Measurements from ENCODE around the gene FREM1. TPM values are rescaled to one million over a fixed set of nuclear protein-coding genes. Genes with fewer than 3 reads are reported as not detected.

FREM1 gene
- polyA plus RNA-seq, 1 donor from 2014 or later, result 2.3 TPM

- TF ChIP-seq POLR2AphosphoS5 (IDR thresholded peaks at IDR 0.05) (no peak), RAD21 (conservative IDR thresholded peaks at IDR 0.05) (no peak), CTCF (IDR thresholded peaks at IDR 0.05; ENCODE audit: poor library complexity, severe bottlenecking) (no peak), EZH2 (IDR thresholded peaks at IDR 0.05; ENCODE audit: borderline replicate concordance, insufficient read depth, low read length, poor library complexity, severe bottlenecking) (no peak), EP300 (conservative IDR thresholded peaks at IDR 0.05; ENCODE audit: poor library complexity, severe bottlenecking) (no peak)
- H3K79me2 ChIP-seq (replicated peaks; ENCODE audit: insufficient read depth, low read length), result no peaks in the 10 kb centered on the region
- no peaks in the 10 kb centered on the region for H4K20me1 ChIP-seq (ENCODE audit: insufficient read depth)
- H3K9ac ChIP-seq (ENCODE audit: low read length), result no peak overlapping the region
- no peaks in the 10 kb centered on the region for H3K36me3 ChIP-seq (ENCODE audit: insufficient read depth, low read length)
- no peak overlapping the region for H3K4me3 ChIP-seq (ENCODE audit: low read length)
- no peaks in the 10 kb centered on the region for H3K9me3 ChIP-seq (ENCODE audit: low read length)
- H3K27me3 ChIP-seq (ENCODE audit: insufficient read depth, low read depth, low read length), result no peaks in the 10 kb centered on the region
- H3K4me2 ChIP-seq (ENCODE audit: low read length), result no peak overlapping the region
- H3K27ac ChIP-seq (ENCODE audit: low read length), result no peak overlapping the region
- no peaks in the 10 kb centered on the region for H3K9me2 ChIP-seq (ENCODE audit: insufficient read depth, low read length)
- no peaks in the 10 kb centered on the region for H3F3A ChIP-seq (ENCODE audit: insufficient read depth, low read length, poor library complexity, severe bottlenecking)
- H2AFZ ChIP-seq (ENCODE audit: low read depth, low read length), result no peak overlapping the region
Measured at GRCh38 chr9:14843163-14843562, 67.1 kb downstream of the FREM1 start.

- Histone ChIP-seq H3K9me3 (ENCODE audit: low read length) (no peaks in the 10 kb centered on the region), H3K4me2 (ENCODE audit: low read length) (no peak overlapping the region), H3K27ac (ENCODE audit: low read length) (no peak overlapping the region), H3K9ac (ENCODE audit: low read length) (no peak overlapping the region), H2AFZ (ENCODE audit: low read depth, low read length) (no peak overlapping the region), H3K9me2 (ENCODE audit: insufficient read depth, low read length) (no peaks in the 10 kb centered on the region), H4K20me1 (ENCODE audit: insufficient read depth) (no peaks in the 10 kb centered on the region), H3K4me3 (ENCODE audit: low read length) (no peak overlapping the region), H3K27me3 (ENCODE audit: insufficient read depth, low read depth, low read length) (no peaks in the 10 kb centered on the region), H3K79me2 (replicated peaks; ENCODE audit: insufficient read depth, low read length) (no peaks in the 10 kb centered on the region), H3K36me3 (ENCODE audit: insufficient read depth, low read length) (no peaks in the 10 kb centered on the region), H3F3A (ENCODE audit: insufficient read depth, low read length, poor library complexity, severe bottlenecking) (no peaks in the 10 kb centered on the region)
- no peak for TF ChIP-seq EP300 (conservative IDR thresholded peaks at IDR 0.05; ENCODE audit: poor library complexity, severe bottlenecking)
- TF ChIP-seq EZH2 (IDR thresholded peaks at IDR 0.05; ENCODE audit: borderline replicate concordance, insufficient read depth, low read length, poor library complexity, severe bottlenecking), result no peak
- TF ChIP-seq, protein P1, sequence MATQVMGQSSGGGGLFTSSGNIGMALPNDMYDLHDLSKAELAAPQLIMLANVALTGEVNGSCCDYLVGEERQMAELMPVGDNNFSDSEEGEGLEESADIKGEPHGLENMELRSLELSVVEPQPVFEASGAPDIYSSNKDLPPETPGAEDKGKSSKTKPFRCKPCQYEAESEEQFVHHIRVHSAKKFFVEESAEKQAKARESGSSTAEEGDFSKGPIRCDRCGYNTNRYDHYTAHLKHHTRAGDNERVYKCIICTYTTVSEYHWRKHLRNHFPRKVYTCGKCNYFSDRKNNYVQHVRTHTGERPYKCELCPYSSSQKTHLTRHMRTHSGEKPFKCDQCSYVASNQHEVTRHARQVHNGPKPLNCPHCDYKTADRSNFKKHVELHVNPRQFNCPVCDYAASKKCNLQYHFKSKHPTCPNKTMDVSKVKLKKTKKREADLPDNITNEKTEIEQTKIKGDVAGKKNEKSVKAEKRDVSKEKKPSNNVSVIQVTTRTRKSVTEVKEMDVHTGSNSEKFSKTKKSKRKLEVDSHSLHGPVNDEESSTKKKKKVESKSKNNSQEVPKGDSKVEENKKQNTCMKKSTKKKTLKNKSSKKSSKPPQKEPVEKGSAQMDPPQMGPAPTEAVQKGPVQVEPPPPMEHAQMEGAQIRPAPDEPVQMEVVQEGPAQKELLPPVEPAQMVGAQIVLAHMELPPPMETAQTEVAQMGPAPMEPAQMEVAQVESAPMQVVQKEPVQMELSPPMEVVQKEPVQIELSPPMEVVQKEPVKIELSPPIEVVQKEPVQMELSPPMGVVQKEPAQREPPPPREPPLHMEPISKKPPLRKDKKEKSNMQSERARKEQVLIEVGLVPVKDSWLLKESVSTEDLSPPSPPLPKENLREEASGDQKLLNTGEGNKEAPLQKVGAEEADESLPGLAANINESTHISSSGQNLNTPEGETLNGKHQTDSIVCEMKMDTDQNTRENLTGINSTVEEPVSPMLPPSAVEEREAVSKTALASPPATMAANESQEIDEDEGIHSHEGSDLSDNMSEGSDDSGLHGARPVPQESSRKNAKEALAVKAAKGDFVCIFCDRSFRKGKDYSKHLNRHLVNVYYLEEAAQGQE (IDR thresholded peaks at IDR 0.05; ENCODE audit: borderline replicate concordance), result no peak
- no peak for TF ChIP-seq POLR2AphosphoS5 (IDR thresholded peaks at IDR 0.05)
- TF ChIP-seq TAF1 (IDR thresholded peaks at IDR 0.05; ENCODE audit: low read depth), result no peak
- TF ChIP-seq RAD21 (conservative IDR thresholded peaks at IDR 0.05), result no peak
- TF ChIP-seq CTCF (IDR thresholded peaks at IDR 0.05; ENCODE audit: poor library complexity, severe bottlenecking), result no peak
- TF ChIP-seq MXI1 (conservative IDR thresholded peaks at IDR 0.05; ENCODE audit: poor library complexity, severe bottlenecking), result no peak
- no peak for TF ChIP-seq SMC3 (conservative IDR thresholded peaks at IDR 0.05; ENCODE audit: poor library complexity)
Measured at GRCh38 chr9:14842269-14842668, 68.0 kb downstream of the FREM1 start.

Data from neural cell (in vitro differentiated cells).